ENCODE measurements around the gene AFAP1L2.
"Not testable (repeated sequence)": the region's sequence is repeated elsewhere in the genome, so short reads cannot be mapped to it uniquely, and the experiment has no call there.

Gene AFAP1L2

DNA sequence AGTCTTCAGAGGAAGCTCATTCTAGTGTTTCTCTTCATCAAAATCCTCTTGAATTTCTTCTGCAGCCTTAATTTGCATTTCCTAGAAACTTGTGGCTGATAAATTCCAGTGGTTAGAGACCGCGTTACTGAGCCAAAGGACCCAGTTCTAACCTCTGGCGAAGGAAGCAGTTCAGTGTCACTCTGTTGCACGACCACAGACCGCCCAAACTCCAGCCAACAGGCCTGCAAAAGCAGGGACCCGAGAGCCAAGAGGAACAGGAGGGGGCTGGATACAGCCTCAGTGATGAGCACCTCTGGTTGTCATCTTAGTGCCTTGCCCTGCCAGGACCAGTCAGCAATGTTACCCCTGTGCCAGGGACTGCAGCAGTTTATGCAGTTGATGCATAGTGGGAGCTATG lies 70.0 kb downstream of the AFAP1L2 start:
- no peak for DNase-seq

DNA sequence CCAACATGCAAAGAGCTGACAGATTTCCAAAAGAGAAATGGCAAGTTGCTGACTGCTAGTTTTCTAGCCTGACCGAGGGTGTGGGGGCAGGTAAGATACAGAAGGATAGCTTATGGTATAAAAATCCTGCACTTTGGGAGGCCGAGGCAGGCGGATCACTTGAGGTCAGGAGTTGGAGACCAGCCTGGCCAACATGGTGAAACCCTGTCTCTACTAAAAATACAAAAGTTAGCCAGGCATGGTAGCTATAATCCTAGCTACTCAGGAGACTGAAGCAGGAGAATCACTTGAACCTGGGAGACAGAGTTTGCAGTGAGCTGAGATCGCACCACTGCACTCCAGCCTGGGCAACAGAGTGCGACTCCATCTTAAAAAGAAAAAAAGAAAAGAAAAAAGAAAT lies 70.9 kb downstream of the AFAP1L2 start:
- not testable (repeated sequence) for DNase-seq

DNA sequence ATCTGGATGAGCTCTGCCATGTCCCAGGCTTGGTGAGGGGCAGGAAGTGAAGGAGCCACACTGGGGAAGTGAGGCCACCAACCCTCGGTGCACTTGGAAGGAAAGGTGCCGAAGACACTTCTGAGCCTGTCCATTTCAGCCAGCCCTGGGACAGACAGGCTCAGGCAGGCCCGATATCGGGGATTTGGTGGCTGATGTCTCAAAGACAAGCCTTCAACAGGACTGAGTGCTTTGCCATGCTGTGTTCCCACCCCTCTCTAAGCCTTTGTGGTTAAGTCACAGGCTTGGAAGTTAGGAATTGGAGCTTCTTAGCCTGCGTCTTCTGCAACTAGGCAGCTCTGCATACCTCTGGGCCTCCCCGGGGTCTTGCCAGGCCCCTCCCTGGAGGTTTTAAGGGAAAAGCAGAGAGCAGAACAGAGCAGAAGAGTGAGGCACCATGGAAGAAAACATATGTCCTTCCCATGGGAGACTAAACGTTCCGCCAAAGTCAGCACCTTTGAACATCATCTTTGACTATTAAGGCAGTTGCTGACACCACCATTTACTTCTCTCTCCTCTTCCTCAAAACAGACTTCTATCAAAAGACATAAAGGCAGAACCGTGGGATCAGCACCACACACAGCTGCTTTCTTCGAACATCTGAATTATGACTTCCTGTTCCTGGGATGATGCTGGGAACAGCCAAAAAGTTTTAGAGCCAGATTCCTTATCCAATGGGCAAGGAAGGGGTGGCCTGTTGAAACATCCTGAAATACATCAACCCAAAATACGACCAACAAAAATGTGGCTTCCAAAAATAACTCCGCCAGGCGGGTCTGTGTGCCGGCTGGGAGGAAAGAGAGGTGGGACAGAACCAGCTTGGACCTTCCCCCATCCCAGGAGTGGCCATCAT lies 71.8 kb downstream of the AFAP1L2 start:
- no peak for DNase-seq

DNA sequence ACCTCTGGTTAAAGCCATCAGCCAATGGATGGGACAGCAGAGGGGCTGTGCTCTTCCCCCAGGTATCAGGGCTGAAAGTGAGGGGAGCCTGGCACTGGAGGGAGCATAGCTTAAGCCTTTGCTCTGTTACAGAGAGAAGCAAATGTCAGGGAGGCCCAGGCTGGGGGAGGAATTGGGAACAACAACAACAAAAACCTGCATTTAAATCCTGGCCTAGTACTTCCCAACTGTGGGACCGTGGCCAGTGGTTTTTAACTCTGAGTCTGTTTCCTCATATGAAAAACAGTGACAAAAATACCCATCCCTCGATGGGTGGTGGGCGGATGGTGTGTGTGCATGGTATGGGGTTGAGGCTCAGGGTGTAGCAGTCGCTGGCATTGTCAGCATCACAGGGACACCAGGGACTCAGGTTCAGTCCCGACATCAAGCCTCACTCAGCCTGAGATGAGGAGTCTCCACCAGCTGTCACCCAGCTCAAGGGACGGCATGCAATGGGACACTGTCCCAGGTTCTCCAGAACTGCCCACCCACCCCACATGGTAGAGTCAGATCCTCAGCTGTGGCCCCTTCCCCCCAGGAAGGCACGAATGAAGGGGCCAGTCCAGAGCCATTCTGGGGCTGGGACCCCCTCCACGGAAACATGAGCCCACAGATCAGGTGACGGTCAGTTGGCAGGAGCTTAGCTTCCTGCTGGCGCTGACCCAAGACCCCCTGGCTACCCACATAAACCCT lies 74.5 kb downstream of the AFAP1L2 start:
- no peak for DNase-seq

DNA sequence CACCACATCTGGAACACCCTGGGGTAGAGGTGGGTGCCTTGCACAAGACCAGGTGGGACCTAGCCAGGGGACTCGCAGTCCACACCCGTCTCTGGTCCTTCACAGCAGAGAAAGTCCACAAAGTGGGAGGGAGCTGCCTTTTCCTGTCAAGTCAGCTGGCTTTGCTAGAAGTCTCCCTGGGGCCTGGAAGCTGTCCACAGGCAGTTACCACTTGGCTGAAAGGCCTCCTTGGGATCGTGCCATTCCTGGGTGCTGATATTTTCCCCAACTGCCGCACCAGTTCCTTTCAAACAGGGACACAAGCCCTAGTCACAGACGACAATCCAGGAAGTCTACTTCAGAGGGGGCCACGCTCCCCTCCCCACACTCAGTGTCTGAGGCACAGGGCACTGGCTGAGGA lies 75.4 kb downstream of the AFAP1L2 start:
- DNase-seq: no peak

DNA sequence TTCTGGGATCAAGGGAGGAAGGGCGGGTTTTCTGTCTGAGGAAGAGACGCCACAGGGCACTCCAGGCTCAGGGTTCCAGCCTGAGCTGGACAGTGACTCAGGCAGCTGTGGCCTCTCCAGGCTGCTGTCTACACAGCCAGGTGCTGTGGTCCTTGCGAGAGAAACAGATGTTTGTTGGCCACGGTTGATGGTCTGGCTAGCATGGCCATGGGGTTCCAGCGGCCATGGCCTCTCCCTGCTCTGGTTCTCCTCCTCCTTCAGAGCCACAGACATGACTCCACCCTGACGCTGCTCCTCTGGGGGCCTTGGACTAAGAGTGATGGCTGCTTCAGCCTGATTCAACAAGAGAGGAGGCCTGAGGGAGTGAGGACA lies 75.9 kb downstream of the AFAP1L2 start:
- no peak for DNase-seq

DNA sequence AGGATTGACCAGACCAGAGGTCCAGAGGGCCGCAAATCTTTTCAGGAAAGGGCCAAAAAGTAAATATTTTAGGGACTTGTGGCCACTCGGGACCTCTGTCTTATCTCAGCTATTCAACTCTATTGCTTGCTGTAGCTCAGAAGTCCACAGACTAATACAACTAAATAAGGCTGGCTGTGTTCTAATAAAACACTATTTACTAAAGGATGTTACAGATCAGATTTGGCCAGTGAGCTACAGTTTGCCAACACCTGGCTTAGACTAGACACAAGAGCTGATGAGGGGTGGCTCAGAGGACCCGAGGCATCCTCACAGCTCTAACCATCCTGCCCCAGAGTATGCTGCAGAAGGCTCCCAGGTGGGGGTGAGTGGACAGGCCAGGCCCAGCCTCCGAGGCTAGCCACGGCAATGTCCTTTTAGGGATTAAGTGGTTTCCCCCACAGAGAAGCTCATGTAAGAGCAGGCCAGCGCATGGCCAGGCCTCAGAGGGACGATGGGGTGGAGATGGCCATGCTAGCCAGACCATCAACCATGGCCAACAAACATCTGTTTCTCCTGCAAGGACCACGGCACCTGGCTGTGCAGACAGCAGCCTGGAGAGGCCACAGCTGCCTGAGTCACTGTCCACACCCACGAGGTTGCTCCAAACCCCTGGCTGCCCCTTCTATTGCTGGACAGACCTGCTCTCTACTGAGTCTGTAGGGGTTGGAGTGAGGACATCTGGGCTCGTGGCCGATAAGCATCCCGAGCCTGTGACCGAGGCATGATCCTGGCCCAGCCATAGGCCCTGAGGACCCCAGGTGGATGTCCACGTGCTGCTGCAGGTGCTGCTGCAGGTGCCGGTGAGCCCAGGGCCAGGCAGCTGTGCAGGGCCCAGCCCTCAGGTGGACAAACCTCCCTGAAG lies 76.5 kb downstream of the AFAP1L2 start:
- no peak for DNase-seq

DNA sequence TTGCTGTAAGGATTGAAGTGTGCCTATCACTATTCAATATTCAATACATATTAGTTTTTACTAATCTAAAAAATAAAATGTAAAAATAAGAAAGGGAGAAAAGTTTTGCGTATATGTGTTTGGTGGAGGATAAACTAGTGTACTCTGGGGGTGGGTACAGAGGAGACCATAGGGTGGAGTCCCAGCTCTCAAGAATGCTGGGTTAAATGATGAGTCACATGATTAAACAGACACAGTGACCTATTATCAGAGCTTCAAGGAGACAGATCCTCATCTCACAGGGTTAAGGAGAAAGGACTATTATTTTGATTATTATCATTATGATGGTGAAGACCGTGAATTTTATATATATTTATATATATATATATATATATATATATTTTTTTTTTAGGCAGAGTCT lies 77.5 kb downstream of the AFAP1L2 start:
- DNase-seq: no peak

DNA sequence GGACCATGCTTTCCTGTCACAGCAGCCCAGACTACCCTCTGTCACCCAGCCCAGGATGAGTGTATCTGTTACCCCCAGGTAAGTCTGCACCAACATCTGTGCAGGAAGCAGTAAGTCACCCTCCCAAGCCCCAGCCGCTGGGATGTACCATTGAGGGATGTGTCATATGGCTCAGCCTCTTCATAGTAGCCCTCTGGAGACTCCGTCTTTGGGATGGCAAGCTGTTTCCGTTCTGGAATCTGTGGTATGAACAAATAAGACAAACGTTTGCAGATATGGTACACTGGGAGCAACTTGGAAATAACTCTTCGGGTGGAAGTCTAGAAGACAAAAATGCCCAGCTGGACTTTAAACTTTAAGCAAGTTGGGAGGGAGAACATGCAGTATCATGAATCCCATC lies 81.3 kb downstream of the AFAP1L2 start:
- no peak for DNase-seq

DNA sequence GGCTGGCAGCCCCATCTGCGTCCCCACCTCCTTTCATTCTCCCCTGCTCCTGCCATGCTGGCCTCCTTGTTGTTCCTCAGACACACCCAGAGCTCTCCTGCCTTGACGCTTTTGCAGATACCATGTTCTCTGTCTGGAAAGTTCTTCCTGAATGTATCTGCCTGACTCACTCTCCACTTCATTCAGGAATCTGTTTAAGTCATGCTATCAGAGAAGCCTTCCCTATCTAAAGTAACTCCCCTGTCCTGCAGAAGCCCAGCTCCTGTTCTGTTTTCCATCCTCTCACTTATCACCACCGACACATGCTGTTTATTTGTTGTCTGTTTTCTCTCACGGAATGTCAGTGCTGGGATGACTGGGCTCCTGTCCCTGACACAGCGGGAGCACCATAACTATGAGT lies 82.0 kb downstream of the AFAP1L2 start:
- DNase-seq: no peak

DNA sequence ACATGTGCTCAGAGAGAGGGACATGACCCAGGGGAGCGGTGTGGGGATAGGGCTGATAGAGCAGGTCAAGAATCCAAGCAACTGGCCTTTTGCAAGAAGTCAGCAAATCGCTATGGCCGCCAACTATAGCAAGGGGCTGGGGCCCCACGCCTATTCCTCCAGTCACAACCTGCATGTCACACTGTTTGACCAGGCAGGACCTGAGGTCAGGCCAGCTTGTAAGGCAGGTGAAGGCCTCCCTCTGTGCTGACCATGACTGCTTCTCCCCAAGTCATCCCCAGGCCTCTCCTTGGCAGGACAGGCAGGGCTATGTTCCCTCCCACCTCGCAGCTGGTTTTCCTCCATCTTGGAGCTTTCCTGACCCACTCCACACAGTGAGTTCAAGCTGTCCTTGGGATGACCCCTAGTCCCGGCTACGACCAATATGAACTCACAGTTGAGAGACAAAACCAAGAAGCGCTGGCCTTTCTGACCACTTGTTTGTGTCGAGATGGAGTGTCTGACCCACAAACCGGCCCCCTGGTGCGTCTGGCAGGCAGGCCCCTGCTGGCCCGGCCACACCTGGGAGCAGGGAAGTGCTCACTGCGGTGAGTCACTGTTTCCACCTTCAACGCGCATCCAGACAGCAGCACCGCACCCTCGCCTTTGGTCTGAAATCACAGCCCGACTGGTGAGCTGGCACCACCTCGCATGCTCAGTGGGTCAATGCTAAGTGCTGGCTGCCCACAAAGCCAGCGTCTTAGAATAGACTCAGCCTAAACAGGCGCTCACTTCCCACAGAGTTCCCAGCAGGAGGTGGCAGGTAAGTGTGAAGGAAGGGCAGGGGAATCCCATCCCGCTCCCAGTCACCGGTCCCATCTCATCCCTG lies 83.8 kb downstream of the AFAP1L2 start:
- DNase-seq: no peak

DNA sequence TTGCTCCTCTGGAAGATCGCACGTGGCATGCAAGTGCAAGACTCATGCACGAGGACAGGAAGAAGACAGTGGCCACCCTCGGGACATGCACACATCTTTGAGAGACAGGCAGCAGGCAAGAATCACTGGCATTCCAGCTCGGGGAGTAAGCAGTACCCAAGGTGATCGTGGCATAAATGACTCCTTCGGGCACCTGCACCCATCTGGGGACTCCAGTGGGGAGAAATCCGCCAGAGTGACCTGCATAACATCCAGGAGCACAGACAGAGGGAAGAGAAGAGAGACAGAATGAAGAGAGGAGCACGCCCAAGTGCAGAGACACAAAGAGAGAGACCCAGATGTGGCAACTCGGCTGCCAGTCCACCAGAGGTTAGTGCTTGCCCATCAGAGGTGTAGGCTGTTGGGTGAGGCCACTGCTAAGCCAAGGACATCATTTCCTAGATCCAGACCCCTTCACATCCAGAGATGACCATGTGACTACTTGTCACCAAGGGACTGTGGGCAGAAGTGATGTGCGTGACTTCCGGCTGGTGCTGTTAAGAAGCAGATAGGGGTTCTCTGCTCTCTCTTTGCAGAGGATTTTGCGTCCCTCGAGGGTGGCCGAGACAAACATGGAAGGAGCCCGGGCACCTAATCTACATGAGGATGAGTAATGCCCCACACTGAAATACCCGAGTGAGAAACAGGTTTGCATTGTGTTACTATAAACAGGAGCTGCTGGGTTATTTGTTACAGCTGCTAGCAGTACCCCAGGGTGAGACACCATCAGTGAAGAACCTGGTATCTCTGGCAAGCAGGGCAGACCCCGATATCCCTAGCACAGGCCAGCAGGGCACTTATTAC lies 84.7 kb downstream of the AFAP1L2 start:
- no peak for DNase-seq

DNA sequence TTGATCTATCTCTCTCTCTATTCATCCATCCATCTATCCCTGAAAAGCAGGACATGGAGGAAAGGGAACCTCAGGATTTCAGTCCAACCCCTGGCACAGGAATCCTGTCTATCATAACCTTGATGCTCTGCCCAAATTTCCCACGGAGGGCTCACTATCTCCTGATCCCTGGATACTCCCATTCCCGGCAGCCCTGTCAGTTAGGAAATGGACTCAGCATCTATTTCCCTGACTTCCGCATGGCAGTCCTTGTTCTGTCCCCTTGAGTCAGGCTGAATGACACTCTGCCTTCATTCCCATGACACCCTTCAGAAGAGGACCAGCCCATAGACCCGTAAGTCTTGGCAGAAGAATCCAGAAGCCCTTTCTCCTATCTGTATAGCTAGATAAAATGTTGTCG lies 87.6 kb downstream of the AFAP1L2 start:
- no peak for DNase-seq

DNA sequence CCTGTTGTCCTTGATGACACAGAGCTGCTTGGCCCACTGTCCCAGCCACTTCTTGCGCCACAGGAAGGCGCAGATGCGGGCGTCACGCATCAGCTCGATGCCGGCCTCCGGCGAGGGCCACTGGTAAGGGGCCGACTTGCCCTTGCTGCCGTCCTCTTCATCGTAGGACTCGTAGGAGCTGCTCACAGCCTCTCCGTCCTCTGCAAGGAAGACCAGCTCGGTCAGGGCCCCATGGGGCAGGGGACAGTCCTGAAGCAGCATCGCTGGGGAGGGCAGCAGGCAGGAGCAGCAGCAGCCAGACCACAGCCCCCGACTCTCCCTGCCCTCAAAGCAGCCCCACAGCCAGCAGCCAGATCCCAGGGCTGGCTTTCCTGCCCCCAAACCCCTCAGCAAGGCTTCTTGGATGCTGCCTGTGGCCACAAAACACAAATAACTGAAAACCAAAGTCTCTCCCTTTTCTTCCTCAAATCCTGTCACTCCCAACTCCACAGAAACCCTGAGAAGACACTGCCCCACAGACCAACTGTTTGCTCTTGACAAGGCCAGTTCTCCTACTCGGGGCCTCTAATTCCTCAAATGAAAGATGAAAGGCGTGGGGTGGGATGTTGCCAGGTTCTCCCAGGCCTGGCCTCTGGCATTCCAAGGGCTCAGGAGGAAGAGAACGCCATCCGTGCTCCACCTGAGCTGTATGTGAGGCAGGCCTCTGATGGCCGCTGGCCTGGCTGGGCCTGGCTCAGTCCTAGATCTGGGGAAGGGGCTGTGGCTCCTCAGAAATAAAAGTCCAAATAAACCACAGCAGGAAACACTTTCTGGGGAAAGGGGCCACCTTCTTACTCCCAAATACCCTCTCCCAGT lies 88.5 kb downstream of the AFAP1L2 start:
- no peak for DNase-seq

DNA sequence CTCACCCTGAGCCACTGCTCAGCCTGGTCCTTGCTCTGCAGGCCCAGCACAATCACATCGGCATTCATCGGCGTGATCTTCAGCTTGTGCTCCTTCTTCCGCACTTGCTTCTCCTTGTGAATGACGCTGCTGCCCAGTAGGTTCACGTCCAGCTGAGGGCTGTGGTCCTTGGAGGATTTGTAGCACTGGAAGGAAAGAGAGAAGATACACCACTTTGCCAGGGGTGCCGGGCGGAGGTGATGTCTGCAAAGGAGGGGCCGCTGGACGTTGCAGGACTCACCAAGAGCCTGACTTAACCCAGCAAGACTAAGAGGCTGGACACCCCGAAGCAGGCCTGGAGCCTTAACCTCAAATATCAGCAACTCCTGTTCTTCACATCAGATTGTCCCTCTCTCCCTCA lies 90.4 kb downstream of the AFAP1L2 start:
- no peak for DNase-seq

DNA sequence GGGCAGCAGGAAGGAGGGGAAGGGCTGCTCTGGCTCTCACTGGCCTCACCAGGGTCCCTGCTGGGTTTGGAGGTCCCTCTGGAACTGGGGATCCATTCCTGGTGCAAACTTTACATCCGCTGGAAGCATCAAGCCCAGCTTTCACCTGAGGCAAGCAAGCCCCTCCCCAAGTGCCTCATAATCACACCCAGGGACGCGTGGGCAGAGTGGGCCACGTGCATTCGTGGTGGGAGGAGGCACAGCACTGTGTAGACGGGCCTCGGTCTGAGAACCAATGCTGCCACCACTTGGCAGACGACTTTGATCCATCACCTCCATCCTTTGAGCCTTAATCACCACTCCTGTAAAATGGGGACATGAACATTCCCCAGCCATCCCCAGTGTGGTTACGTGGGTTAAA lies 91.2 kb downstream of the AFAP1L2 start:
- no peak for DNase-seq

DNA sequence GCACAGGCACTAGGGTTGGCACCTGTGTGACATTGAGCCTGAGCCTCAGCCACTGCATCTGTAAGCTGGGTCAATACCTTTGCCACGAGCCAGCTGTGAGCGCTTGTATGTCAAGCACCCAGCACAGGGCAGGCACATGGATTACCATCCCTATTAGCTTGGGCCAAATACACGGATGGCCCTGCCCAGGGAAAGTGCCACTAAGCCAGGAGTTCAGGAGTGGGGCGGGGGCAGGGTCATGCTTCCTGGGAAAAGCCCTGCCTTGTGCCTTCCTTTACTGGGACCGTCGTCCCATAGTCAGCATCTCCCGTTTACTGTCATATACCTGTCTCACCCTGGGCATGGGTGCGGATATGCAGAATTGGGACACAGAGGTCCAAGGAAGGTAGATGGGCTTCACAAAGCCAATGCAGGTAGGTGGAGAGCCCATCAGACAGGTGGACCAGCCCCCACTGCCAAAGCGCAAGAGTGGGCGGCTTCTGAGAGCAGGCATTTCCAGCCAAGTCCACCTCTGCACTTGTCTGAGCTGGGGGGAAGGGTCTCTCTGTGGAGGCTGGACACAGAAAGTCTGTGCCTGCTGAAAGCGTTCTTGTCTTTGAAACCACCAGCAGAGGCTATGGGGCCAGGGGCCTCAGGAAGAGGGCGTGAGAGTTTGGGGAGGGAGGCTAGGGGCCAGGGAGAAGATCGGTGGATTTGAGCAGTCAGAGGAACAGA lies 92.6 kb downstream of the AFAP1L2 start:
- no peak for DNase-seq

DNA sequence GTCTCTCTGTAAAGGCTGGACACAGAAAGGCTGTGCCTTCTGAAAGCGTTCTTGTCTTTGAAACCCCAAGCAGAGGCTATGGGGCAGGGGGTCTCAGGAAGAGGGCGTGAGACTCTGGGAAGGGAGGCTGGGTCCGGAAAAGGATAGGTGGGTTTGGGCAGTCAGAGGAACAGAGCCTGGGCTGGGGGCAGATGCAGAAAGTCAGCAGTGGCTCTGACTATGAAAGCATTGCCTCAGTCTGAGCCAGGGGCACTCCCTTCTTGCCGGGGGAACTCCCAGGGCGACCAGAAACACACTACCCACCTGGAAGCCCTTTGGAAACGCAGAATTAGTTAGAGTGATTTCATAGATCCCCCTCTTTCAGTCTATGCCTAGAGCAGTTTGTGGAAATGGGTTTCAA lies 93.3 kb downstream of the AFAP1L2 start:
- no peak for DNase-seq

DNA sequence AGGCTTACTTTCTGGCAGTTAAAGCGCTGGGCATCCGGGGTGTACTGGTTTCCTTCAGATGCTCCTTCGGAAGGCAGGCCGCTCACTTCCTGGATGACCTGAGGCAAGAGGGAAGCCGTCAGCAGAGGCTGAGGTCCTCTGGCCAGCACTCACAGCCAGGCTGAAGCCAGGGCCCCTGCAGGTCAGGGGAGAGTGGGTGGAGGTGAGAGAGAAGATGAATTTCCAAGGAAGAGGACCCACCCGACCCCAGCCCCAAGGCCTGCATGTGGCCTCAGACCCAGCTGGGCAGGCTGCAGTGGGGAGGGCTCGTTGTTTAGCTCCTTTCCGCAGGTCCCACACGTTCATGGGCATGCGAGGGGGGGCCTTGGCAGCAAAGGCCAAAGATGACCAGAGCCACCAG lies 94.0 kb downstream of the AFAP1L2 start:
- no peak for DNase-seq

DNA sequence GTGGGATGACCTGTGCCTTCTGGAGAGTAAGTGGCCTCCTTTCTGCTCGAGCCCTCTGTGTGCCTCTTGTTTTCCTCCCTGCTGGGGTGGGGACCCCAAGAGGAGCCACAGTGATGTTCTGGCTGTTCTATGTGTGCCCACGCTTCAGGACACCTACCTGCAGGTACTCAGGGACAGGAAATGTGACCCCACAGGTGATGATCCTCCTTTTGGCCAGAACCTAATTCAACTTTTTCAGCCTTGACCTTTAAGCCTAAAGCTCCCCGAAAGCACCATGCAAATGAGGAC lies 95.0 kb downstream of the AFAP1L2 start:
- DNase-seq: no peak
